RKO (cell line): ENCODE results near the gene MYMK.

ENCODE experiments used
- DNase-seq: peaks from one replicate; pipeline ENCODE4 v3.0.0-alpha.2; 2016; ENCODE audit warnings: low spot score

Gene MYMK

GRCh38 chr9:133557581-133557980 is 32.8 kb upstream of the MYMK start:
- DNase-seq: no peak

GRCh38 chr9:133556354-133556753 is 31.6 kb upstream of the MYMK start:
- no peak for DNase-seq

GRCh38 chr9:133554729-133555128 is 30.0 kb upstream of the MYMK start:
- DNase-seq: no peak

GRCh38 chr9:133553973-133554713 is 29.4 kb upstream of the MYMK start:
- no peak for DNase-seq

- no peak for DNase-seq
Observed at GRCh38 chr9:133553123-133553522, 28.4 kb upstream of the MYMK start.

GRCh38 chr9:133552236-133552635 is 27.5 kb upstream of the MYMK start:
- DNase-seq: no peak

- DNase-seq: no peak
Observed at GRCh38 chr9:133551446-133551845, 26.7 kb upstream of the MYMK start.

GRCh38 chr9:133547116-133547515 is 22.4 kb upstream of the MYMK start:
- DNase-seq: no peak

GRCh38 chr9:133546287-133546680 is 21.5 kb upstream of the MYMK start:
- DNase-seq: no peak

- DNase-seq: no peak
Observed at GRCh38 chr9:133545494-133546286, 20.9 kb upstream of the MYMK start.

- no peak for DNase-seq
Observed at GRCh38 chr9:133543772-133544467, 19.2 kb upstream of the MYMK start.

- no peak for DNase-seq
Observed at GRCh38 chr9:133542002-133542401, 17.2 kb upstream of the MYMK start.

- DNase-seq: no peak
Observed at GRCh38 chr9:133540698-133541025, 15.9 kb upstream of the MYMK start.

- no peak for DNase-seq
Observed at GRCh38 chr9:133539991-133540697, 15.4 kb upstream of the MYMK start.

GRCh38 chr9:133538851-133539833 is 14.4 kb upstream of the MYMK start:
- DNase-seq: no peak

GRCh38 chr9:133538176-133538575 is 13.4 kb upstream of the MYMK start:
- DNase-seq: no peak

- no peak for DNase-seq
Observed at GRCh38 chr9:133537257-133537656, 12.5 kb upstream of the MYMK start.

GRCh38 chr9:133536536-133536935 is 11.8 kb upstream of the MYMK start:
- no peak for DNase-seq

- DNase-seq: no peak
Observed at GRCh38 chr9:133536080-133536479, 11.3 kb upstream of the MYMK start.

GRCh38 chr9:133535306-133535877 is 10.6 kb upstream of the MYMK start:
- no peak for DNase-seq
